Testis (tissue), 3 donors: ENCODE results near the gene ZBTB4. TPM values are rescaled to one million over a fixed set of nuclear protein-coding genes. Genes with fewer than 3 reads are reported as not detected.

Source experiments
- DNase-seq: peaks from one replicate; pipeline ENCODE4 v3.0.0-alpha.2; 2019
- H3K27ac ChIP-seq, 2 donors: fragments of 200-600 bp; sonication (generic); one replicate each; pipeline ENCODE4 v1.5.1; 2019
- H3K27me3 ChIP-seq: fragments of 200-600 bp; sonication (generic); one replicate; pipeline ENCODE4 v1.5.1; 2019
- H3K36me3 ChIP-seq: fragments of 200-600 bp; sonication (generic); one replicate; pipeline ENCODE4 v1.5.1; 2017; ENCODE audit warnings: low read depth; ENCODE audit errors: missing control alignments
- H3K4me1 ChIP-seq: fragments of 200-600 bp; sonication (generic); one replicate; pipeline ENCODE4 v1.5.1; 2019
- H3K4me3 ChIP-seq, 2 donors: fragments of 200-600 bp; sonication (generic); one replicate each; pipeline ENCODE4 v1.5.1; 2017 to 2019
- H3K9me3 ChIP-seq: fragments of 200-600 bp; sonication (generic); one replicate; pipeline ENCODE4 v1.5.1; 2017
- POLR2A ChIP-seq: fragments of 450-650 bp; IDR thresholded peaks from one replicate; pipeline ENCODE4 v1.6.1; 2017; ENCODE audit warnings: antibody characterized with exemption, mild to moderate bottlenecking, moderate library complexity
- WGBS, 2 donors: methylation state at CpG; one replicate each; pipeline ENCODE4 v1.1.5; 2018; 5-methylcytosine and 5-hydroxymethylcytosine counted together
- intact Hi-C: fragments of 100-400 bp; cut with DNase I; formaldehyde crosslinking; loops from one replicate; pipeline ENCODE4 v1.15.1; 2023; ENCODE audit warnings: low total_unique reads
- polyA plus RNA-seq: library from polyadenylated mRNA; stranded (reverse); fragments of 350-450 nt; fragmentation: Illumina TruSeq; extraction: RNeasy Lipid Tissue Mini Kit (QIAGEN cat#74804); gene quantifications from one replicate; pipeline ENCODE4 v1.2.3, GENCODE V29; 2014; ENCODE audit warnings: low read depth, low replicate concordance; ENCODE audit not compliant: insufficient read depth
- total RNA-seq, 2 donors: library from RNA; depleted of rRNA; stranded (reverse); fragments of >200 nt; gene quantifications; one replicate each; pipeline ENCODE4 v1.2.3, GENCODE V29; 2016
- TF ChIP-seq, protein P1 (sequence below), 3 experiments: fragments of 450-650 bp in 2 of 3; fragments of 200-600 bp in 1 of 3; sonication (generic) in 1 of 3; IDR thresholded peaks; one replicate each; pipeline ENCODE4 v1.5.1; 2016 to 2019; ENCODE audit warnings: antibody characterized with exemption in 3 of 3, mild to moderate bottlenecking in 2 of 3, moderate library complexity in 1 of 3

ZBTB4 gene
- total and polyA plus RNA-seq, 3 donors from 2014 or later = 34.0 to 43.4 (median 39.5) TPM

DNA sequence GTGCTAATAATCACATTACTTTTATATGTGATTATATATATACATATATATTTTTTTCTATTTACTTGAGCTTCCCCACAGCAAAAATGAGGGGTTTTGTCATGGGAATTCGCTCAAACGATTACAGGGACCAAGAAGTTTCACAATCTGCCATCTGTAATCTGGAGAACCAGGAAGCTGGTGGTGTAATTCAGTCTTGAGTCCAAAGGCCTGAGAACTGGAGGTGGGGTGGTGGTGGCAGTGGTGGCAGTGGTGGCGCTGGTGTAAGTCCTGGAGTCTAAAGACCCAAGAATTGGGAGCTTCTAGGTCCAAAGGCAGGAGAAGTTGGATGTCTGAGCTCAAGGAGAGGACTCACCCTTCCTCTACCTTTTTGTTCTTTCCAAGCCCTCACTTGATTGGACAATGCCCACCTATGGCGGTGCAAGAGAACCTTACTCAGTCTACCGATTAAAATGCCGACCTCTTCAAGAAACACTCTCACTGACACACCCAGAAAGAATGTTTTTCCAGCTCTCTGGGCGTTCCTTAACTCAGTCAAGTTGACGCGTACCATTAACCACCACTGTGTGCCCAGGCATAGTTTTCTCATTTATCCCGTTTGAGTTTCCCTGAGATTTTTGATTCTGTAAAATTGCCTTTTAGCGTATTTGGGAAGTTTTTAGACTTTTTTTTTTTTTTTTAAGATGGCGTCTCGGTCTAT lies 36.6 kb upstream of the ZBTB4 start:
- no peak for DNase-seq
- intact Hi-C loops = no loop called here
- Histone ChIP-seq H3K4me3 (no peak overlapping the region), H3K36me3 (no peaks in the 10 kb centered on the region), H3K4me1 (no peaks in the 10 kb centered on the region), H3K27me3 (no peaks in the 10 kb centered on the region), H3K27ac (no peak overlapping the region), H3K9me3 (no peaks in the 10 kb centered on the region)
- no peak for TF ChIP-seq POLR2A
- TF ChIP-seq, protein P1, sequence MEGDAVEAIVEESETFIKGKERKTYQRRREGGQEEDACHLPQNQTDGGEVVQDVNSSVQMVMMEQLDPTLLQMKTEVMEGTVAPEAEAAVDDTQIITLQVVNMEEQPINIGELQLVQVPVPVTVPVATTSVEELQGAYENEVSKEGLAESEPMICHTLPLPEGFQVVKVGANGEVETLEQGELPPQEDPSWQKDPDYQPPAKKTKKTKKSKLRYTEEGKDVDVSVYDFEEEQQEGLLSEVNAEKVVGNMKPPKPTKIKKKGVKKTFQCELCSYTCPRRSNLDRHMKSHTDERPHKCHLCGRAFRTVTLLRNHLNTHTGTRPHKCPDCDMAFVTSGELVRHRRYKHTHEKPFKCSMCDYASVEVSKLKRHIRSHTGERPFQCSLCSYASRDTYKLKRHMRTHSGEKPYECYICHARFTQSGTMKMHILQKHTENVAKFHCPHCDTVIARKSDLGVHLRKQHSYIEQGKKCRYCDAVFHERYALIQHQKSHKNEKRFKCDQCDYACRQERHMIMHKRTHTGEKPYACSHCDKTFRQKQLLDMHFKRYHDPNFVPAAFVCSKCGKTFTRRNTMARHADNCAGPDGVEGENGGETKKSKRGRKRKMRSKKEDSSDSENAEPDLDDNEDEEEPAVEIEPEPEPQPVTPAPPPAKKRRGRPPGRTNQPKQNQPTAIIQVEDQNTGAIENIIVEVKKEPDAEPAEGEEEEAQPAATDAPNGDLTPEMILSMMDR (IDR thresholded peaks at IDR 0.05) = no peak
- WGBS, 2 donors = 88% methylated on average over 13 of the region's 13 CpGs

DNA sequence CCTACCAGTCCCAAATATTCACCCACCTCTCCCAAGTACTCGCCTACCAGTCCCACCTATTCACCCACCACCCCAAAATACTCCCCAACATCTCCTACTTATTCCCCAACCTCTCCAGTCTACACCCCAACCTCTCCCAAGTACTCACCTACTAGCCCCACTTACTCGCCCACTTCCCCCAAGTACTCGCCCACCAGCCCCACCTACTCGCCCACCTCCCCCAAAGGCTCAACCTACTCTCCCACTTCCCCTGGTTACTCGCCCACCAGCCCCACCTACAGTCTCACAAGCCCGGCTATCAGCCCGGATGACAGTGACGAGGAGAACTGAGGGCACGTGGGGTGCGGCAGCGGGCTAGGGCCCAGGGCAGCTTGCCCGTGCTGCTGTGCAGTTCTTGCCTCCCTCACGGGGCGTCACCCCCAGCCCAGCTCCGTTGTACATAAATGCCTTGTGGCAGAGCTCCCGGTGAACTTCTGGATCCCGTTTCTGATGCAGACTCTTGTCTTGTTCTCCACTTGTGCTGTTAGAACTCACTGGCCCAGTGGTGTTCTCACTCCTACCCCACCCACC lies 34.5 kb upstream of the ZBTB4 start:
- H3K4me3 ChIP-seq = no peak overlapping the region
- peak; percentile 38 for DNase-seq
- H3K27ac ChIP-seq = no peak overlapping the region
- TF ChIP-seq POLR2A = no peak
- intact Hi-C loops = loop anchor here (5.0 kb wide), 1 partner anchor 43 kb away; the partner anchor contains the start of gene TNFSF13
- H3K9me3 ChIP-seq = no peaks in the 10 kb centered on the region
- 52 to 69% methylated on average over 17 of the region's 17 CpGs for WGBS, 2 donors
- no peaks in the 10 kb centered on the region for H3K36me3 ChIP-seq
- no peaks in the 10 kb centered on the region for H3K27me3 ChIP-seq
- H3K4me1 ChIP-seq = no peaks in the 10 kb centered on the region

DNA sequence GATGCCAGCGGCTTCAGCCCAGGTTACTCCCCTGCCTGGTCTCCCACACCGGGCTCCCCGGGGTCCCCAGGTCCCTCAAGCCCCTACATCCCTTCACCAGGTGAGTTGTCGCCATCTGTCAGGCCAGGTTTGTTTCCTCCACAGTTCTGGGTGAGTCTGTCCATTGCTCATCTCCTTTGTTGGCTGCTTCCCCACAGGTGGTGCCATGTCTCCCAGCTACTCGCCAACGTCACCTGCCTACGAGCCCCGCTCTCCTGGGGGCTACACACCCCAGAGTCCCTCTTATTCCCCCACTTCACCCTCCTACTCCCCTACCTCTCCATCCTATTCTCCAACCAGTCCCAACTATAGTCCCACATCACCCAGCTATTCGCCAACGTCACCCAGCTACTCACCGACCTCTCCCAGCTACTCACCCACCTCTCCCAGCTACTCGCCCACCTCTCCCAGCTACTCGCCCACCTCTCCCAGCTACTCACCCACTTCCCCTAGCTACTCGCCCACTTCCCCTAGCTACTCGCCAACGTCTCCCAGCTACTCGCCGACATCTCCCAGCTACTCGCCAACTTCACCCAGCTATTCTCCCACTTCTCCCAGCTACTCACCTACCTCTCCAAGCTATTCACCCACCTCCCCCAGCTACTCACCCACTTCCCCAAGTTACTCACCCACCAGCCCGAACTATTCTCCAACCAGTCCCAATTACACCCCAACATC lies 33.6 kb upstream of the ZBTB4 start:
- H3K36me3 ChIP-seq = no peaks in the 10 kb centered on the region
- intact Hi-C loops = loop anchor here (5.0 kb wide), 1 partner anchor 44 kb away; the partner anchor contains the start of gene TNFSF13

DNA sequence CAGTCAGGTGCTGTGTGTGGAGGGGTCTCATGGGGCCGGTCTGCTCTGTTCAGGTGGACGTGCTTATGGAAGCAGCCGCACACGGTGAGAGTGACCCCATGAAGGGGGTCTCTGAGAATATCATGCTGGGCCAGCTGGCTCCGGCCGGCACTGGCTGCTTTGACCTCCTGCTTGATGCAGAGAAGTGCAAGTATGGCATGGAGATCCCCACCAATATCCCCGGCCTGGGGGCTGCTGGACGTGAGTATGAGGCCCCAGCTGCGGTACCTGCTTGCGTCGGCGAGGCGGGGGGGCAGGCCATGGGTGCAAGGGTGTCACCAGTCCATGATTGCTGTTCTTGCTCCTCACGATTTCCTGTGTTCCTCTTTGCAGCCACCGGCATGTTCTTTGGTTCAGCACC lies 32.7 kb upstream of the ZBTB4 start:
- WGBS, 2 donors = 80 to 89% methylated on average over 12 to 15 of the region's 15 CpGs
- no peak for DNase-seq
- Histone ChIP-seq H3K4me3 (no peak overlapping the region), H3K36me3 (no peaks in the 10 kb centered on the region), H3K4me1 (no peaks in the 10 kb centered on the region), H3K9me3 (no peaks in the 10 kb centered on the region), H3K27me3 (no peaks in the 10 kb centered on the region), H3K27ac (no peak overlapping the region)
- intact Hi-C loops = loop anchor here (5.0 kb wide), 1 partner anchor 45 kb away; the partner anchor contains the start of gene TNFSF13
- TF ChIP-seq, protein P1 (IDR thresholded peaks at IDR 0.05) = no peak
- no peak for TF ChIP-seq POLR2A

More for the DNA sequence above, 33.6 kb upstream of the ZBTB4 start:
- DNase-seq = no peak
- no peak for TF ChIP-seq POLR2A
- TF ChIP-seq, protein P1 (IDR thresholded peaks at IDR 0.05) = no peak
- Histone ChIP-seq H3K27ac (no peak overlapping the region), H3K9me3 (no peaks in the 10 kb centered on the region), H3K4me1 (no peaks in the 10 kb centered on the region), H3K4me3 (no peak overlapping the region), H3K27me3 (no peaks in the 10 kb centered on the region)
- WGBS, 2 donors = 88 to 90% methylated on average over 19 to 20 of the region's 20 CpGs

DNA sequence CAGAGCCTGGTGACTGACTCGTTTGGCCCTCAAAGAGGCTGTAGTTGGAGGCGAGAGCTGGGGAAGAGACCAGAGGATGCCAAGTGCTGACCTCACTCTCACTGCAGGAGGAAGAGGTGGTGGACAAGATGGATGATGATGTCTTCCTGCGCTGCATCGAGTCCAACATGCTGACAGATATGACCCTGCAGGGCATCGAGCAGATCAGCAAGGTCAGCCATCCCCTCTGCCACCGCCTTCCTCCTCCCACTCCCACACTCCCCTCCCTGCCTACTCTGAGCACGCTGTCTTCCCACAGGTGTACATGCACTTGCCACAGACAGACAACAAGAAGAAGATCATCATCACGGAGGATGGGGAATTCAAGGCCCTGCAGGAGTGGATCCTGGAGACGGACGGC lies 31.7 kb upstream of the ZBTB4 start:
- intact Hi-C loops = loop anchor here (5.0 kb wide), 1 partner anchor 46 kb away; the partner anchor contains the start of gene TNFSF13
- 61 to 64% methylated on average over 6 to 10 of the region's 10 CpGs for WGBS, 2 donors
- TF ChIP-seq, protein P1 (IDR thresholded peaks at IDR 0.05) = no peak
- no peak for TF ChIP-seq POLR2A

More for the DNA sequence above, 31.7 kb upstream of the ZBTB4 start:
- Histone ChIP-seq H3K9me3 (no peaks in the 10 kb centered on the region), H3K27ac (no peak overlapping the region), H3K4me1 (no peaks in the 10 kb centered on the region), H3K36me3 (no peaks in the 10 kb centered on the region), H3K27me3 (no peaks in the 10 kb centered on the region), H3K4me3 (no peak overlapping the region)
- DNase-seq = no peak
